Ovary (tissue), 3 donors: Measurements from ENCODE around the gene HIF1A.

Experiments
- POLR2A ChIP-seq: fragments of 450-650 bp; IDR thresholded peaks from one replicate; pipeline ENCODE4 v1.6.1; 2017; ENCODE audit warnings: antibody characterized with exemption, mild to moderate bottlenecking, moderate library complexity
- TF ChIP-seq, protein P1 (sequence below), 3 donors: fragments of 450-650 bp in 2 of 3; fragments of 200-600 bp in 1 of 3; IDR thresholded peaks; one replicate each; pipeline versions ENCODE4 v1.5.1 to v1.8.0; 2016 to 2022; ENCODE audit warnings: antibody characterized with exemption in 3 of 3, mild to moderate bottlenecking in 1 of 3
- donor health status: DM: no; HTN: no; CAD: no.

GRCh38 chr14:61766151-61766550, 70.8 kb downstream of the HIF1A start:
- TF ChIP-seq, protein P1, sequence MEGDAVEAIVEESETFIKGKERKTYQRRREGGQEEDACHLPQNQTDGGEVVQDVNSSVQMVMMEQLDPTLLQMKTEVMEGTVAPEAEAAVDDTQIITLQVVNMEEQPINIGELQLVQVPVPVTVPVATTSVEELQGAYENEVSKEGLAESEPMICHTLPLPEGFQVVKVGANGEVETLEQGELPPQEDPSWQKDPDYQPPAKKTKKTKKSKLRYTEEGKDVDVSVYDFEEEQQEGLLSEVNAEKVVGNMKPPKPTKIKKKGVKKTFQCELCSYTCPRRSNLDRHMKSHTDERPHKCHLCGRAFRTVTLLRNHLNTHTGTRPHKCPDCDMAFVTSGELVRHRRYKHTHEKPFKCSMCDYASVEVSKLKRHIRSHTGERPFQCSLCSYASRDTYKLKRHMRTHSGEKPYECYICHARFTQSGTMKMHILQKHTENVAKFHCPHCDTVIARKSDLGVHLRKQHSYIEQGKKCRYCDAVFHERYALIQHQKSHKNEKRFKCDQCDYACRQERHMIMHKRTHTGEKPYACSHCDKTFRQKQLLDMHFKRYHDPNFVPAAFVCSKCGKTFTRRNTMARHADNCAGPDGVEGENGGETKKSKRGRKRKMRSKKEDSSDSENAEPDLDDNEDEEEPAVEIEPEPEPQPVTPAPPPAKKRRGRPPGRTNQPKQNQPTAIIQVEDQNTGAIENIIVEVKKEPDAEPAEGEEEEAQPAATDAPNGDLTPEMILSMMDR (IDR thresholded peaks at IDR 0.05), result no peak
- no peak for TF ChIP-seq POLR2A
